ENCODE results near the gene WFIKKN1.

Gene WFIKKN1

GRCh38 chr16:630249-630814, 453 bp upstream of the WFIKKN1 start:
- no peak for DNase-seq (ENCODE audit: extremely low read depth, low read depth)
- TF ChIP-seq, protein P1, sequence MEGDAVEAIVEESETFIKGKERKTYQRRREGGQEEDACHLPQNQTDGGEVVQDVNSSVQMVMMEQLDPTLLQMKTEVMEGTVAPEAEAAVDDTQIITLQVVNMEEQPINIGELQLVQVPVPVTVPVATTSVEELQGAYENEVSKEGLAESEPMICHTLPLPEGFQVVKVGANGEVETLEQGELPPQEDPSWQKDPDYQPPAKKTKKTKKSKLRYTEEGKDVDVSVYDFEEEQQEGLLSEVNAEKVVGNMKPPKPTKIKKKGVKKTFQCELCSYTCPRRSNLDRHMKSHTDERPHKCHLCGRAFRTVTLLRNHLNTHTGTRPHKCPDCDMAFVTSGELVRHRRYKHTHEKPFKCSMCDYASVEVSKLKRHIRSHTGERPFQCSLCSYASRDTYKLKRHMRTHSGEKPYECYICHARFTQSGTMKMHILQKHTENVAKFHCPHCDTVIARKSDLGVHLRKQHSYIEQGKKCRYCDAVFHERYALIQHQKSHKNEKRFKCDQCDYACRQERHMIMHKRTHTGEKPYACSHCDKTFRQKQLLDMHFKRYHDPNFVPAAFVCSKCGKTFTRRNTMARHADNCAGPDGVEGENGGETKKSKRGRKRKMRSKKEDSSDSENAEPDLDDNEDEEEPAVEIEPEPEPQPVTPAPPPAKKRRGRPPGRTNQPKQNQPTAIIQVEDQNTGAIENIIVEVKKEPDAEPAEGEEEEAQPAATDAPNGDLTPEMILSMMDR (IDR thresholded peaks at IDR 0.05; ENCODE audit: low read depth, low read length) = no peak

DNA sequence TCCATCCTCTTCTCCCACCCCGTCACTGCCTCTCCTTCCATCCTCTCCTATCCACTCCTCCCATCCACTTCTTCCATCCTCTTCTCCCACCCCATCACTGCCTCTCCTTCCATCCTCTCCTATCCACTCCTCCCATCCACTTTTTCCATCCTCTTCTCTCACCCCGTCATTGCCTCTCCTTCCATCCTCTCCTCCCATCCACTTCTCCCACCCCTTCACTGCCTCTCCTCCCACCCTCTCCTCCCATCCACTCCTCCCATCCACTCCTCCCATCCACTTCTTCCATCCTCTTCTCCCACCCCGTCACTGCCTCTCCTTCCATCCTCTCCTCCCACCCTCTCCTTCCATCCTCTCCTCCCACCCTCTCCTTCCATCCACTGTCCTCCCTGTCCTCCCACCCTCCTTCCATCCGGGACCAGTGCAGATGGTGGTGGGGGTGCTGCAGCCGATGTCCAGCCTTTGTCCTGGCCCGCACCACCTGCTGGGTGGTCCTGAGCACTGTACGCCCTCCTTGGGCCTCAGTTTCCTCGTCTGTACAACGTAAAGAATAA, 1.1 kb downstream of the WFIKKN1 start:
- TF ChIP-seq, protein P1 (IDR thresholded peaks at IDR 0.05; ENCODE audit: low read depth, low read length) = no peak
- DNase-seq (ENCODE audit: extremely low read depth, low read depth) = no peak

- TF ChIP-seq, protein P1 (IDR thresholded peaks at IDR 0.05; ENCODE audit: low read depth, low read length) = no peak
- DNase-seq (ENCODE audit: extremely low read depth, low read depth) = no peak
These were observed 1.9 kb downstream of the WFIKKN1 start for GRCh38 chr16:632486-633335.

DNA sequence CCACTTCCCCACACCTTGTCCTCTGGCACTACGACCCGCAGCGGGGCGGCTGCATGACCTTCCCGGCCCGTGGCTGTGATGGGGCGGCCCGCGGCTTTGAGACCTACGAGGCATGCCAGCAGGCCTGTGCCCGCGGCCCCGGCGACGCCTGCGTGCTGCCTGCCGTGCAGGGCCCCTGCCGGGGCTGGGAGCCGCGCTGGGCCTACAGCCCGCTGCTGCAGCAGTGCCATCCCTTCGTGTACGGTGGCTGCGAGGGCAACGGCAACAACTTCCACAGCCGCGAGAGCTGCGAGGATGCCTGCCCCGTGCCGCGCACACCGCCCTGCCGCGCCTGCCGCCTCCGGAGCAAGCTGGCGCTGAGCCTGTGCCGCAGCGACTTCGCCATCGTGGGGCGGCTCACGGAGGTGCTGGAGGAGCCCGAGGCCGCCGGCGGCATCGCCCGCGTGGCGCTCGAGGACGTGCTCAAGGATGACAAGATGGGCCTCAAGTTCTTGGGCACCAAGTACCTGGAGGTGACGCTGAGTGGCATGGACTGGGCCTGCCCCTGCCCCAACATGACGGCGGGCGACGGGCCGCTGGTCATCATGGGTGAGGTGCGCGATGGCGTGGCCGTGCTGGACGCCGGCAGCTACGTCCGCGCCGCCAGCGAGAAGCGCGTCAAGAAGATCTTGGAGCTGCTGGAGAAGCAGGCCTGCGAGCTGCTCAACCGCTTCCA, 2.7 kb downstream of the WFIKKN1 start:
- TF ChIP-seq, protein P1 (IDR thresholded peaks at IDR 0.05; ENCODE audit: low read depth, low read length) = no peak
- no peak for DNase-seq (ENCODE audit: extremely low read depth, low read depth)

- no peak for DNase-seq (ENCODE audit: extremely low read depth, low read depth)
These were observed 3.4 kb downstream of the WFIKKN1 start for GRCh38 chr16:634051-634670.

DNA sequence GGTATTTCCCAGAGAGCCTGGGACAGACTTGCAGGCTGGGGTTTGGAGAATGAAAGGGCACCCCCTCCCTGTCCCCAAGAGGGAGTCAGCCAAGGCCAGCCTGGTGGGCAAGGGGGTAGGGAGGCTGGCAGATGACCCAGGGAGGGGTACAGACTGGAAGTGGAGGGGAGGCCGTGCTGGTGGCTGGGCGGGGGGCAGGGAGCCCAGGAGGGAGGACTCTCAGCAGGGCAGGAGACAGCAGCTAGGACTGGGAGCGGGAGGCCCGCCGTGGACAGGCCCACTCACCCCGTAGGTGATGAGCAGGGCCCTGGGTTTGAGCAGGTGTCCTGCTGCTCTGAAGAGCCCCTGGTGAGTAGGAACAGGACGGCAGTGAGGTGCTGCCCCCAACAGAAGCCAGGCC, 4.2 kb downstream of the WFIKKN1 start:
- DNase-seq (ENCODE audit: extremely low read depth, low read depth) = no peak
- TF ChIP-seq, protein P1 (IDR thresholded peaks at IDR 0.05; ENCODE audit: low read depth, low read length) = no peak

More at GRCh38 chr16:634051-634670, 3.4 kb downstream of the WFIKKN1 start:
- TF ChIP-seq, protein P1 (IDR thresholded peaks at IDR 0.05; ENCODE audit: low read depth, low read length) = no peak

Data from AG09319 (cell line).